HG03442 (cell line): ENCODE data around the gene ABCC3.

ENCODE experiments used
- ATAC-seq: cut with Tn5 transposase; IDR thresholded peaks from one replicate; pipeline ENCODE4 v1.9.1; 2021; ENCODE audit warnings: mild to moderate bottlenecking, moderate library complexity; ENCODE audit not compliant: unreplicated experiment

Gene ABCC3

DNA sequence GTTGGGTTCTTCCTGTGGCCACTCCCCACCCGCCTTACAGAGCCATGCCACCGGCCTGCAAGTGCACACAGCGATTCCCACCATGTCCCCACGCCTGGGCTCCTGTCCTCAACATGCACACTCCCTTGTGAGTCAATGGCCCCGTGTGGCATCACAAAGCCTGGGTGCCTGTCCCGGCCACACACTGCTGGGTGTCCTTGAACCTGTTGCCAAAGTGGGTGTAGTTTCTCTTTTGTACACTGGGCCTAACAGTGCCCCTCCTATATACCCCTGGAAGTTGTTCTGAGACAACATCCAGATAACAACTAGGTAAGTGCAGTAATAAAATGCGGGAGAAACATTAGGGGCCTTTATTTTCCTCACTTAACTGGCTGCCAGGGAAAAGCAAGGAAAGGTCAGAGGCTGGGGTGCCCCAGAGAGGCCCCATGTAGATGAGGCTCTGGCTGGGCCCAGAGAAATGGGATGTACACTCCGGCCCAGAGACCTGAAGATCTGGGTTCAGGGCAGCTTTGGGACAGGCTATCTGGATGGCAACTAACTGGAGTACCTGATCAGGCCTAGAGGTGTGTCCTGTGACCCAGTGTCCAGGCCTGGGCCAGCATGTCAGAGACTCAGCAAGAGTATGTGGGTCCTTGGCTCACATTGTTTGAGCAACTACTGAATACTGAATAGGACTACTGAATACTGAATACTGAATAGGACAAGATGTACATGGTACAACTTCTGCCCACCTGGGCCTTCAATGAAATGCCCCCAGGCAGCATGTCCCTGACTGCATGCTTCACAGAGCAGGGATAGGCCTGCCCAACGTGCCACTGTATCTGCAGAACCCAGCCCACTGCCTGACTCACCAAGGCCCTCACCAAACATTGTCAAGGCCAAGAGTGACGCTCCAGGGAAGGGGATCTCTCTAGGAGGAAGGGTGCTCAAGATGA, 8.3 kb downstream of the ABCC3 start:
- ATAC-seq = no peak

DNA sequence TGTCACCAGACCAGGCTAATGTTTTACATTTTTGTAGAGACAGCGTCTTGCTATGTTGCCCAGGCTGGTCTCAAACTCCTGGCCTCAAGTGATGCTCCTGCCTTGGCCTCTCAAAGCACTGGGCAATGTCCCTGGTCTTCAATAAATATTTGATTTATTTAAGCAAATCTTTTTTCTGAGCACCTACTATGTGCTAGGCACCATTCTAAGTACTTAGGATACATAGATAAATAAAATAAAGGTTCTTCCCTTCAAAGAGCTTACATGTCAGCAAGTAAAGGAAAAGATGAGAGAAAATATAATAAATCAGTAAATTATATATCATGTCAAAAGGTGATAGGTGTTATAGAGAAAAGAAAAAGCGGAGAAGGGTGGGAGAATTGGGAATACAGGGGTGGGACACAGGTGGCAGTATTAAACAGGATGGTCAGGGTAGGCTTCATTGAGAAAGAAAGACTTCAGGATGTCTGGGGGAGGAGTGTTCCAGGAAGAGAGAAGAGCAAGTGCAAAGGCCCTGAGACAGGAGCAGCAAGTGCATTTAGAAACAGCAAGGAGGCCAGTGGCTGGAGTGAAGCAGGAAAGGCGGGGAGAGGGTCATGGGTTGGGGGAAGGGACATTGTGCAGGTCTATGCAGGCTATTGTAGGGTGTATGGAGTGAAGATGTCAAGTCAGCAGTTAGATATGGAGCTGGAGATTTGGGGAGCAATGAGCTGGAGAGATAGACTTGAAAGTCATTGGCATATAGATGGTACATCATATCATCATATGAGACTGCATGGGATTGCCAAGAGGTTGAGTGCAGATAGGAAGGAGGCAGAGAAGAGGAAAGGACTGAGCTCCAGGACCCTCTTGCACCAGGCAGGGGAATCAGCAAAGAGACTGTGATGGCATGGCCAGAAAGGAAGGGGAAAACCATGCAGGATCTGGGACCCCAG, 11.3 kb downstream of the ABCC3 start:
- ATAC-seq = no peak

DNA sequence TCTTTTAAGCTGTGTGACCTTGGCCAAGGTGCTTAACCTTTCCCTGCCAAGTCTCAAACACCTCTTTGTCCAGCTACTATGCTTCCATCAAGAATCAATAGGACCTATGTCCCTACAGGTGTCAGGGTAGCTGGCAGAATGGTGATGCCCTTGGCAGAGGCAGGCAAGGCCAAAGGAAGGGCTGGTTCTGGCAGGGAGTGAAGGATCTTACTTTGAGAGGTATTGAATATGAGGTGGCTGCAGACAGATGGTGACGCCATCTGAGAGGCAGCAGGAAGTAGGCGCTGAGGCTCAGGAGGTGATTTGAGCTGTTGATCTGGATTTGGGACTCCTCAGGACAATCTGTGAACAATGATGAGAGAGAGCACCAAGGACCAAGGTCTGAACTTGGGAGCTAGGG, 12.5 kb downstream of the ABCC3 start:
- ATAC-seq = no peak

DNA sequence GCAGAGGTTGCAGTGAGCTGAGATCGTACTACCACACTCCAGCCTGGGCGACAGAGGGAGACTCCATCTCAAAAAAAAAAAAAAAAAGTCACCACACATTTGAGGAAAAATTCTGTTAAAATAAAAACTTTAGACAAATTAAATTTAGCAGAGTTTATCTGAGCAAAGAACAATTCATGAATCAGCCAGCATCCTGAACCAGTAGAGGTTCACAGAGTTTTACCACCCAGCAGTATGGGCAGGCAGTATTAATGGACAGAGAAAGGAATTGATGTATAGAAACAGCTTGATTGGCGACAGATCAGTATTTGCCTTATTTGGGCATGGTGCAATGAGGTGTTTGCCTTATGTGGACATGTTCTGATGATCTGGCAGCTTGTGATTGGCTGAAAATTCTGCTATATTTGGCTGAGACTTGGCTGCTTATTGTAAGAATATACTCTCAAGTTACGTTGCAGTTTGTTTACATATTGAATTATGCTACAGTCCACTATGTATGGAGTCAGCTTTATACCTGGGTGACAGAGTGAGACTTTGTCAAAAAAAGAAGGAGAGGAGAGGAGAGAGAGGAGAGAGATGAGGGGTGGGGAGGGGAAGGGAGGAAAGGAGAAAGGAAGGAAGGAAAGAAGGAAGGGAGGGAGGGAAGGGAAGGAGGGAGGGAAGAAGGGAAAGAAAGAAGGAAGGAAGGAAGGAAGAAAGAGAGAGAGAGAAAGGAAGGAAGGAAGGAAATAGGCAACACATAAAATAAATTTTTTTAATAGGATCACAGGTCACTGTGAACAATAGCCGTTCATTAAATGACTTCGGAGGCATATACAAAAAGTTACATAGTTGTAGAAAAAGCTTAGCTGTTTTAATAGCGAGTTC, 14.6 kb downstream of the ABCC3 start:
- ATAC-seq = no peak

DNA sequence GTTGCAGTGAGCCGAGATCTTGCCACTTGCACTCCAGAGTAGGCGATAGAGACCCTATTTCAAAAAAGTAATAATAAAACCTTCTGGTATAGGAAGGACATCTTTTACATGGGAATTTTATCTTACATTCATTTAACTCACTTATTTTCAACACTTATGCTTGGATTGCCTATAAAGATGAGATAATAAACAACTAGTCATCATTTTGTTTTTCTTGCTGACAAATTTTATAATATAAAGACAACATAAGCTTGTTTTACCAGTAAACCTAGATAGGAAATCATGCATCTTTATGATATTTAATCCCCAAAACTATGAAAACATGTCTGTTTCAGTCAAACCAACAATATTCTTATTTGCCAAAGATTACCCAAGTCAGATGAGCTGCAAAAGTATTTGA, 17.0 kb downstream of the ABCC3 start:
- no peak for ATAC-seq

DNA sequence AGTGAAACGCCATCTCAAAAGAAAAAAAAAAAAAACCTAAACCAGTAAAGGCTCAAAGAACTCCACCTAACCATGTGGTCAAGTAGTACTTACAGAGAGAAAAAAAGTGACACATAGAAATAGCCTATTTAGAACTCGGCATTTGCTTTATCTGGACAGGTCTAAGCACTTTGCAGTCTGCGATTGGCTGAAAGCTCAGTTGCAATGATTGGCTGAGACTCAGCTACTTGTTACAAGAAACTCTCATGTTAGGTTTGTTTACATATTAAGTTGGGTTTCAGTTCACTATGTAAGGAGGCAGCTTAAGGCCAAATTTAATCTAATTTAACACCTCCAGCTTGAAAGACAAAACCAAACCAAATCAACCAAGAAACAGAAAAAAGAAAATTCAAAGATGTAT, 19.1 kb downstream of the ABCC3 start:
- ATAC-seq = no peak

DNA sequence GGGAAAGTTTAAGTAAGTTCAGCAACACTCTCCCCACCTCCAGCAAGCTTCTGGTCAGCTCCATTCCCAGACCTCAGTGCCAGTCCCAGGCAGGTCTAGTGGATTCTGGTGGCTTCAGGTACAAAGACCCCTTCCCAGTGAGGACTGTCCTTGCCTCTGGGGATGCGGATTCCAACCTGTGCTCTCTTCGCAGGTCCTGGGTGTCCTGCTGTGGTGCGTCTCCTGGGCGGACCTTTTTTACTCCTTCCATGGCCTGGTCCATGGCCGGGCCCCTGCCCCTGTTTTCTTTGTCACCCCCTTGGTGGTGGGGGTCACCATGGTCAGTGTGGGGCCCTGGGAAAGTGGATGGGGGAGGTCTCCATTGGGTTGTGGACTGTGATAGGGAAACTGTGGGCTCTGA, 21.8 kb downstream of the ABCC3 start:
- ATAC-seq = no peak

DNA sequence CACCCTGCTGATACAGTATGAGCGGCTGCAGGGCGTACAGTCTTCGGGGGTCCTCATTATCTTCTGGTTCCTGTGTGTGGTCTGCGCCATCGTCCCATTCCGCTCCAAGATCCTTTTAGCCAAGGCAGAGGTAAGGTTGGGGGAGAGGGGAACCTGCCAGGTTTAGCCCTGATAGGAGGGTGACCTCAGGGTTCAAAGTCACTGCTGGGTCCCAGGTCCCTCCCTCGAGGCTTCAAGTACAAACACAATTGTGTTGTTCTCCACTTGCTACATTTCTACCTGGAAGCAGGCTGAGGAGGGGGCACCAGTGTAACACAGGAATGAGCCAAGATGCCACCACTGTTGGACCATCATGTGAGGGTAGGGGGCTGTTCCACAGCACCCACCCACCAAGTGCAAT, 22.4 kb downstream of the ABCC3 start:
- ATAC-seq = no peak

DNA sequence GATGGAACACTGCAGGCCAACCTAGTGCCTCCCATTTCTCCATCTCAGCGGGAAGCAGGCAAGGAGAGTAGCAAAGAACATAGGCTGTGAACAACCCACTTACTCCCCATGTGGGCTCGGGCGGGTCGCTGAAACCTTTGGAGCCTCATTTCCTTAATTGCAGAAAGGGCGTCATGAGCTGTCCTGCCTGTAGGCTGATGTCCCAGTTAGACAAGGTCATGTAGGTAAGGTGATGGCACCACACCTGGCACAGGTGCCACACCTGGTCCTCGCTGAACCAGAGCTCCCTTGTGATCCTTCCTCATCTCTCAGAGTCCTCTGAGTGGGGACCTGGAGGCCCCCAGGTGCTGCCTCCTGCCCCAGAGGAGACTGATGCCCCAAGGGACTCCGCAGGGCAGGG, 22.9 kb downstream of the ABCC3 start:
- no peak for ATAC-seq

DNA sequence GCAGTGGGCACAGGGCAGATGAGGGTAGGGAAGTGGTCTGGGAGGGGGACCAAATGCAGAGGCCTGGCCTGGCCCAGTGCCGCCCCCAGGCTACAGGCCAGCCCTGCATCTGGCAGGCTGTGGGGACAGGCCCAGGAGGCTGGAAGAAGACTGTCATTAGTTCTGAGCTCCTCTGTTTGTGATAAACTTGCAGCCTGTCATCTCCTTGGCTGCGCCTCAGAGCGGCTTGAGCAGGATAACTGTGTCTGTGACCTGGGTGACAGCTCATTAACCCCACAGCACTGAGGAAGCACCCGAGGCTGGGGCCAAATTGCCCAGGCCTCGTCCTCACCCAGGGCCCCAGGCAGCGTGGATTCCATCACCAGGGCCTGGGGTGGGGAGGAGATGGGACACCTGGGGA, 23.9 kb downstream of the ABCC3 start:
- ATAC-seq = no peak

DNA sequence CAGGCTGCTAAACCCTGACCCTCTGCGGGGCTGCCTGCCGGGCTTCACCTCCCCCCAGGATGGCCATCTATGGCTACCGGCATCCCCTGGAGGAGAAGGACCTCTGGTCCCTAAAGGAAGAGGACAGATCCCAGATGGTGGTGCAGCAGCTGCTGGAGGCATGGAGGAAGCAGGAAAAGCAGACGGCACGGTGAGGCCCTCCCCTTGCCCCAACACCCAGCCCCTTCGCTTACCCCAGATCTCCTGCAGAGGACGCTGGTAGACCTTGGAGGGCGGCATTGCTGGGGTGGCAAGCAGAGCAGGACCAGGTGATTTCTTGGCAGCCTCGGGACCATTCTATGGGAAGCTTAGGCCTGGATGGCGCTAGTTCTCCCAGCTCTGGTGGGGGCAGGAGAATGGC, 24.5 kb downstream of the ABCC3 start:
- no peak for ATAC-seq

DNA sequence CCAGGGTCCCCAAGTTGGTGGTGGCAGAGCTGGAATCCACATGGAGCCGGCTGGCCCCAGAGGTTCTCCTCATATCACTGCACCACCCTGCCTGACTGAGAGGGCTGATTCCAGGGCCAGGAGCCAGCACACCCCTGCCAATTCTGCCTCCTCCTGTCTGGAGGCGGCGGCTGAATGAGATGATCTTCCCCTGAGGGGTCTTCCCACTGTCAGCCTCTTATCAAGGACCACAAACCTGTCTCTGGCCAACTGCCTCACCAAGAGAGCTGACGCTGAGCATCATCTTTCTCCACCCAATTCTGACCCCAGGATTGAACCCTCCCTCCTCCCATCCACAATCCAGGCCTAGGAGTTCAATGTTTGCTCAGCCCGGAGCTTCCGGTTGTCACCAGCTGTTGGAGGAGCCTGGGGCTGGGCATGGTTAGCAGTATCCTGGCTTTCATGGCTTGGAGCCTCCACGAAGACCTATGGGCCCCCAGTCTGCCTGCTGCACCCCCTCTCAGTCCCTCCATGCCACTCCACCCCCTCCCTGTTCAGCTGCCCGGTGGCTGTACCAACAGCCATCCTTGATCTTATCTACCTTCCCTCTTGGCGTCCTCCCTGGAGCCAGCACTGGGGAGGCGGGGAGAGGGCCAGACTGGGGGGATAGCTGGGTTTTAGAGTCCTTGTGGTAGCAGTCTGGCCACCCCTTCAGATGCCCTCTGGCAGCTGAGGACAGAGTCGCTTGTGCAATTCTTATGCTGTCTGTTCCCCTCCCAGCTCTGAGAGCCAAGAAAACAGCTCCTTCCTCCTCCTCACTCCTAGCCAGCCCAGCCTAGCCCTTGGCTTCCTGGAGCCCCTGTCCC, 25.6 kb downstream of the ABCC3 start:
- no peak for ATAC-seq

DNA sequence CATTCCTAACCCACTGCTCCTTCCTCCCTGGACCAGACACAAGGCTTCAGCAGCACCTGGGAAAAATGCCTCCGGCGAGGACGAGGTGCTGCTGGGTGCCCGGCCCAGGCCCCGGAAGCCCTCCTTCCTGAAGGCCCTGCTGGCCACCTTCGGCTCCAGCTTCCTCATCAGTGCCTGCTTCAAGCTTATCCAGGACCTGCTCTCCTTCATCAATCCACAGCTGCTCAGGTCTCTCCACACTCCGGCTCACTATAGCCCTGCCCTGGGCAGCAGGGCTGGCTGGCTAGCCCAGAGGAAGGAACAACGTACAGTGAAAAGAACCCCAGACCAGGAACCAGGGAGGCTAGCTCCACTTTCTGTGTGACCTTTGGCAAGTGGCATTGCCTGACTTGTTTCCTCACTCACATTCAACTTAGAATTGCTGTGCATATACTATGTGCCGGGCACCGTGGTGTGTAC, 26.2 kb downstream of the ABCC3 start:
- ATAC-seq = no peak

DNA sequence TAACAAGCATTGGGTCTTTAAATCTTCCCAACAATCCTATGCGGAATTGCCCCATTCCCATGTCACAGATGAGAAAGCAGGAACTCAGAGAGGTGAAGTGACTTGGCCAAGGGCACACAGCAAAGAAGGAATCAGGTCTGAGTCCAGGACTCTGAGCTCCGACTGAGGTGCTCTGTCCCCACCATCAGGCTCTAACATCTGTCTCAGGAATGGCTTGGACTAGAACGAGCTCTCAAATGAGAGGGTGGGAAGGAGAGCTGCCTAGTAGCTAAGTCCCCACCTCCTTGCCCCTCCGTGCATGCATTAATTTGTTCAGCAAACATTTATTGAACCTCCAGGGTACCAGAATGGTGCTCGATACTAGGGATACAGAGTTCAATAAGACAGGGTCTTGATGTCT, 26.7 kb downstream of the ABCC3 start:
- no peak for ATAC-seq

DNA sequence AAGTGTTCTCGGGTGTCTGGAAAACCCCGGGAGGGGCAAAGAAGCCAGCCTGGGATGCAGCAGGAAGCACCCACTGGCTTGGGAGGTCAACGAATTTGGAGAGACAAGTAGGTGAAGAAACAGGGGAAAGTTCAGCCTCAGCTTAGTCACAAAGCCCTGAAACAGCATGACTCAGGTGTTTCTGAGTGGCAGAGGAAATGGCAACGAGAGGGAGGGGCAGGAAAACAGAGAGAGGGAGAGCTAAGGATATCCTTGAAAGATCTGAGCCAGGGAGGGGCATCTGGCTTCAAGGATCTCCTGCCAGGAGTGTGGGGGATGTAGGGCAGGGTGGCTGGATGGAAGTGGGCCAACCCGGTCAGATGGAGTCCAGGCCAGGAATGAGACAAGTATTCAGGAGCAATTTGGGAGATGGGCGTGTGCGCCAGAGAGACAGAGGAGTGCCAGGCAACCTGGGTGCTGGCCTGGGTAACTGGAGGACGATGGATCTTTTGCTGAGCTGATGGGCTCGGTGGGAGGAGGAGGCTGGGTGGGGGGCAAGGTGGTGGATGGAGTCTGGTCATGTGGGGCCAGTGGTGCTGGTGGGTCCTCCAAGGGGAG, 27.2 kb downstream of the ABCC3 start:
- no peak for ATAC-seq

DNA sequence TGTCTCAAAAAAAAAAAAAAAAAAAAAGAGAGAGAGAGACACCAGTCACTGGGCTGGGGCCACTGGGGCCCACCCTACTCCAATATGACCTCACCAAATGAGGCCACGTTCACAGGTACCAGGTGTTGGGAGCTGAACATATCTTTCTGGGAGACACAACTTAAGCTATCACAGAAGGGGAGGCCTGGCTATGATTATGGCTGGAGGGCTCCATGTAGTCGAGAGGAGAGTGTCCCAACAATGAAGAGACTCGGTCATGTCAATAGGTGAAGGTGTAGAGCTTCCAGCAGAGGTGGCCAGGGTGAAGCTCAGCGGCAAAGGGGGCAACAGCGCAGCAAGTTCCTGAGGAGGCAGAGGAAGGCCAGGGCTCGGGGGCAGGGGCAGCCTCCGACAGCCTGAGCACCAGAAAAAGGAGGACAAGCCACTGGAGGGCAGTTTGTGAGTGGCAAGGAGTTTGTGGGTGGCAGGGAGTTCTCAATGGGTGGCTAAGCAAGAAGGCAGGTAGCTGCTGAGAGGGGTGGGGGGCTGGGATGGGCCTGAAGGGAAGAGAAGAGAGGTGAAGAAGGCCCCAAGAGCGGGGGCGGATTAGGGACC, 28.0 kb downstream of the ABCC3 start:
- ATAC-seq = no peak

DNA sequence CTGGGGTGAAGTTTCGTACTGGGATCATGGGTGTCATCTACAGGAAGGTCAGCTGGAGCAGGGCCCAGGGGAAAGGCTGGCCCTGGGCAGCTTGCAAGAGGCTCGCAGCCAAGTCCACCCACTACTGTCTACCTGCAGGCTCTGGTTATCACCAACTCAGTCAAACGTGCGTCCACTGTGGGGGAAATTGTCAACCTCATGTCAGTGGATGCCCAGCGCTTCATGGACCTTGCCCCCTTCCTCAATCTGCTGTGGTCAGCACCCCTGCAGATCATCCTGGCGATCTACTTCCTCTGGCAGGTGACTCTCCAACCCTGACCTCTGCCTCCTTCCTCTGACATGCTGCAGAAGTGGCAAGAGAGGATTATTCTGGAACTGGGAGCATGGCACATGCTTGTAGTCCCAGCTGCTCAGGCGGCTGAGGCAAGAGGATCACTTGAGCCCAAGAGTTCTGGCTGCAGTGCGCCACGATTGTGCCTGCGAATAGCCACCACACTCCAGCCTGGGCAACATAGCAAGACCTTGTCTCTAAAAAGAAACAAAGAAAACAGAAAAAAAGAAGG, 29.2 kb downstream of the ABCC3 start:
- no peak for ATAC-seq

DNA sequence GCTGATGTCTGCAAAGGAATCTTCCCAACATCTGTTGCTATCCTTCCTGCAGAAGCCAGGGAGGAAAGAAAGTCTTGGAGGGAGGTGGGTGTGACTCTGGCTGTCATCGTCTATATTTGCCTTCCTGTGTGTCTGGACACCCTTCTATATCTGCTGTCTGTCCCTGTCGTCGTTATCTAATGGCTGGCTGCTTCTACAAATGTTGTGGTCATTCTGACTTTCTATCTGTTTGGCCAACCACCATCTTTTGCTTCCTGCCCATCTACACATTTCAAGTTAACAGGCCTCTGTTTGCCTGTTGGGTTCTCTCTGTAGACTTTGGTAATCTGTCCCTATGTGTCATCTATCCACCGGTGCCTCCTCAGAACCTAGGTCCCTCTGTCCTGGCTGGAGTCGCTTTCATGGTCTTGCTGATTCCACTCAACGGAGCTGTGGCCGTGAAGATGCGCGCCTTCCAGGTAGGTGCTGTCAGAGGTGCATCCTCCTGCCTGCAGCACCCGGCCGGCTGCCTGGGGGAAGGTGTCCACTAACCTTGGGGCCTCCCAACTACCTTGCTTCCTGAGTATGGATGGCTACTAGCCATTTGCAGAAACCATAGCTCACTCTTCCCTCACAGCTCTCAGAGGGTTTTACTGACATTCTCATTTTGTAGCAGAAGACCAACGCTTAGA, 30.2 kb downstream of the ABCC3 start:
- no peak for ATAC-seq
